PC-3 (cell line): Measurements from ENCODE around the gene GPC3. TPM values are rescaled to one million over a fixed set of nuclear protein-coding genes. Genes with fewer than 3 reads are reported as not detected.

Experiments used
- ATAC-seq: fragments of 200-7000 bp; cut with Tn5 transposase; 2 replicates; pipeline ENCODE4 v1.9.1; 2020; ENCODE audit warnings: mild to moderate bottlenecking, moderate library complexity
- BruUV-seq: library from RNA; stranded (reverse); fragments of 400-500 nt; replicated peaks from 2 replicates; lab custom pipeline; 2021; lab: Mats Ljungman, UMichigan
- CTCF ChIA-PET: fragments of 300-600 bp; sonication (Branson Sonifier 250); formaldehyde crosslinking; loops from one replicate; lab custom pipeline; 2022; ENCODE audit warnings: antibody characterized with exemption; lab: Charles Lee
- POLR2A ChIA-PET: fragments of 300-600 bp; sonication (Branson Sonifier 250); formaldehyde crosslinking; loops from one replicate; lab custom pipeline; 2022; ENCODE audit warnings: antibody characterized with exemption; ENCODE audit not compliant: unreplicated experiment; lab: Charles Lee
- DNase-seq: peaks from one replicate; pipeline ENCODE4 v3.0.0-alpha.2; 2015
- H2AFZ ChIP-seq: fragments of 300-600 bp; sonication (generic); 2 replicates; pipeline ENCODE4 v1.6.0; 2016; ENCODE audit warnings: antibody characterized with exemption, low read length
- H3F3A ChIP-seq: fragments of 300-600 bp; sonication (generic); one replicate; pipeline ENCODE4 v1.6.0; 2017; ENCODE audit warnings: antibody characterized with exemption, low read length, control low read depth, mild to moderate bottlenecking; ENCODE audit not compliant: unreplicated experiment
- H3K27ac ChIP-seq: fragments of 300-600 bp; sonication (generic); 2 replicates; pipeline ENCODE4 v1.5.1; 2016; ENCODE audit warnings: mild to moderate bottlenecking, low read length
- H3K27me3 ChIP-seq: fragments of 300-600 bp; sonication (generic); 2 replicates; pipeline ENCODE4 v1.6.1; 2016; ENCODE audit warnings: low read length, mixed read lengths
- H3K36me3 ChIP-seq: fragments of 300-600 bp; sonication (generic); 2 replicates; pipeline ENCODE4 v1.6.1; 2016; ENCODE audit warnings: low read depth, mixed run types, low read length, mixed read lengths
- H3K4me1 ChIP-seq: fragments of 300-600 bp; sonication (generic); 2 replicates; pipeline ENCODE4 v1.5.1; 2016; ENCODE audit warnings: low read length; ENCODE audit not compliant: insufficient read depth
- H3K4me2 ChIP-seq: fragments of 300-600 bp; sonication (generic); 2 replicates; pipeline ENCODE4 v1.6.0; 2016; ENCODE audit warnings: low read length
- H3K4me3 ChIP-seq: fragments of 300-600 bp; sonication (generic); 2 replicates; pipeline ENCODE4 v1.5.1; 2016; ENCODE audit warnings: mild to moderate bottlenecking, low read length, mixed read lengths
- H3K79me2 ChIP-seq: fragments of 300-600 bp; sonication (generic); 2 replicates; pipeline ENCODE4 v1.6.1; 2017; ENCODE audit warnings: low read length, mixed read lengths
- H3K9ac ChIP-seq: fragments of 300-600 bp; sonication (generic); 2 replicates; pipeline ENCODE4 v1.6.0; 2016; ENCODE audit warnings: mild to moderate bottlenecking, low read length
- H3K9me2 ChIP-seq: fragments of 300-600 bp; sonication (generic); replicated peaks from 2 replicates; pipeline ENCODE4 v1.6.1; 2016; ENCODE audit warnings: mixed run types, low read length, mixed read lengths
- H3K9me3 ChIP-seq: fragments of 300-600 bp; sonication (generic); 2 replicates; pipeline ENCODE4 v1.6.1; 2016; ENCODE audit warnings: low read length, mixed read lengths
- H4K20me1 ChIP-seq: fragments of 300-600 bp; sonication (generic); 2 replicates; pipeline ENCODE4 v1.6.1; 2016; ENCODE audit warnings: low read length, mixed read lengths
- EZH2 ChIP-seq: fragments of 300-600 bp; sonication (generic); IDR thresholded peaks from one replicate; pipeline ENCODE4 v1.6.1; 2017; ENCODE audit warnings: antibody characterized with exemption, mild to moderate bottlenecking, low read length; ENCODE audit not compliant: unreplicated experiment
- EZH2phosphoT487 ChIP-seq: fragments of 300-600 bp; sonication (generic); IDR thresholded peaks from 2 replicates; pipeline ENCODE4 v1.6.1; 2018; ENCODE audit warnings: mild to moderate bottlenecking, antibody characterized with exemption, low read length, borderline replicate concordance
- intact Hi-C: fragments of 100-400 bp; cut with micrococcal nuclease; formaldehyde crosslinking; loops from 2 replicates; pipeline ENCODE4 v1.9.0; 2023
- total RNA-seq: library from RNA; depleted of rRNA; stranded (reverse); fragments of >200 nt; gene quantifications from 2 replicates; pipeline ENCODE4 v1.2.3, GENCODE V29; 2014
- TF ChIP-seq, protein P1 (sequence below): fragments of 300-600 bp; sonication (generic); conservative IDR thresholded peaks from 2 replicates; pipeline ENCODE4 v1.5.1; 2017; ENCODE audit warnings: antibody characterized with exemption, low read depth, mild to moderate bottlenecking, low read length

Gene GPC3
- total RNA-seq, 1 experiment from 2014 or later, result not detected

DNA sequence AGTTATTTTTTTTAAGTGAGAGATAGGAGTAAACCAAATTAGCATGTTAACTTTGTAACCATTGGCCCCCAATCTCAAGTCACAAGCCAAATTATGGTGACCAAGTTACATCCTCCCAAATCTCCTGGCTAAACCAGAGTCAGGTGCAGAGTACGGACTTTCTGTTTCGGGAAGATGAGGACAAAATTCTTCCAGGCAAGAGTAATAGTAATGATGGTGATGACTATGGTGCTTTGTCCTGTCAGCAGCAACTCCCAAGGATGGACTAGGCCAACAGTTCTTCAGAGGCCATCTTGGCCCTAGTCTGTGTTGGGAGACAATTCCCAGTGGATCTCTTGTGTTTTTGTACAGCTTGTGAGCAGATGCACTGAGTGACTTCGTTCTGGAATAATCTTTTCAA is 148.8 kb downstream of the GPC3 start:
- CTCF ChIA-PET, result no interaction called here
- H3K9ac ChIP-seq, result no peak overlapping the region
- H3K79me2 ChIP-seq, result no peaks in the 10 kb centered on the region
- no peaks in the 10 kb centered on the region for H3K4me1 ChIP-seq
- no TSS peak for BruUV-seq
- H2AFZ ChIP-seq, result no peak overlapping the region
- POLR2A ChIA-PET, result no interaction called here
- no peak for TF ChIP-seq EZH2phosphoT487
- TF ChIP-seq EZH2, result no peak
- H3K36me3 ChIP-seq, result no peaks in the 10 kb centered on the region
- H3K9me2 ChIP-seq, result no peaks in the 10 kb centered on the region
- no peaks in the 10 kb centered on the region for H4K20me1 ChIP-seq
- ATAC-seq, result no peak
- H3K4me2 ChIP-seq, result no peak overlapping the region
- H3F3A ChIP-seq, result no peaks in the 10 kb centered on the region
- H3K4me3 ChIP-seq, result no peak overlapping the region
- no peak overlapping the region for H3K27ac ChIP-seq
- peaks cover 29% of the 10 kb centered on the region for H3K27me3 ChIP-seq
- no peak for DNase-seq
- intact Hi-C loops, result no loop called here
- no peaks in the 10 kb centered on the region for H3K9me3 ChIP-seq

DNA sequence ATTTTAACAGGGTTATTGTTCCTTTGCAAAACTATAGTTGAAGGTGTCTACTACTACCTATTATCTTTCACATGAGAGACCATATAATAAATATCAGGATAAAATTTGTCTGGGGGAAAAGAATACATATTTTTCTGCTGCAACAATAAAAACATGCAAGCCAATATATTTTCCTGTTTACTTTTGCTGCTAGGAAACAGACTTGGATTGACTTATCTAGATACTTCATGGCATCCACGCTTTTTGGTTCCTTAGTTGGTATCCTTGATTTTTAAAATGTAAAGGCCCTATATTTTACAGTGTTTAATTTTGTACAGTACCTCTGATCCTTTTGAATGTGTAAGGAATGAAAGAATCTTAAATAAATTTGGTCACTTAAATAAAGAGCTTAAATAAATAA is 150.6 kb downstream of the GPC3 start:
- POLR2A ChIA-PET, result no interaction called here

GRCh38 chrX:133819546-133819945 is 165.8 kb downstream of the GPC3 start:
- H3K4me3 ChIP-seq, result no peak overlapping the region
- H3K4me1 ChIP-seq, result no peaks in the 10 kb centered on the region
- no peaks in the 10 kb centered on the region for H3K9me2 ChIP-seq
- ChIA-PET POLR2A (no interaction called here), CTCF (no interaction called here)
- no peaks in the 10 kb centered on the region for H3K9me3 ChIP-seq
- no peaks in the 10 kb centered on the region for H3K36me3 ChIP-seq
- BruUV-seq, result no TSS peak
- H2AFZ ChIP-seq, result no peak overlapping the region
- H3K27ac ChIP-seq, result no peak overlapping the region
- intact Hi-C loops, result no loop called here
- TF ChIP-seq EZH2phosphoT487, result no peak
- TF ChIP-seq, protein P1, sequence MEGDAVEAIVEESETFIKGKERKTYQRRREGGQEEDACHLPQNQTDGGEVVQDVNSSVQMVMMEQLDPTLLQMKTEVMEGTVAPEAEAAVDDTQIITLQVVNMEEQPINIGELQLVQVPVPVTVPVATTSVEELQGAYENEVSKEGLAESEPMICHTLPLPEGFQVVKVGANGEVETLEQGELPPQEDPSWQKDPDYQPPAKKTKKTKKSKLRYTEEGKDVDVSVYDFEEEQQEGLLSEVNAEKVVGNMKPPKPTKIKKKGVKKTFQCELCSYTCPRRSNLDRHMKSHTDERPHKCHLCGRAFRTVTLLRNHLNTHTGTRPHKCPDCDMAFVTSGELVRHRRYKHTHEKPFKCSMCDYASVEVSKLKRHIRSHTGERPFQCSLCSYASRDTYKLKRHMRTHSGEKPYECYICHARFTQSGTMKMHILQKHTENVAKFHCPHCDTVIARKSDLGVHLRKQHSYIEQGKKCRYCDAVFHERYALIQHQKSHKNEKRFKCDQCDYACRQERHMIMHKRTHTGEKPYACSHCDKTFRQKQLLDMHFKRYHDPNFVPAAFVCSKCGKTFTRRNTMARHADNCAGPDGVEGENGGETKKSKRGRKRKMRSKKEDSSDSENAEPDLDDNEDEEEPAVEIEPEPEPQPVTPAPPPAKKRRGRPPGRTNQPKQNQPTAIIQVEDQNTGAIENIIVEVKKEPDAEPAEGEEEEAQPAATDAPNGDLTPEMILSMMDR, result no peak
- no peak for TF ChIP-seq EZH2
- H3K9ac ChIP-seq, result no peak overlapping the region
- DNase-seq (no peak), ATAC-seq (no peak)
- no peaks in the 10 kb centered on the region for H3K79me2 ChIP-seq
- no peak overlapping the region for H3K4me2 ChIP-seq
- H3K27me3 ChIP-seq, result peaks cover 27% of the 10 kb centered on the region
- H3F3A ChIP-seq, result no peaks in the 10 kb centered on the region
- H4K20me1 ChIP-seq, result no peaks in the 10 kb centered on the region

More for the DNA sequence above, 150.6 kb downstream of the GPC3 start:
- Histone ChIP-seq H3K4me2 (no peak overlapping the region), H3K9ac (no peak overlapping the region), H3F3A (no peaks in the 10 kb centered on the region), H3K4me1 (no peaks in the 10 kb centered on the region), H3K9me3 (no peaks in the 10 kb centered on the region), H3K4me3 (no peak overlapping the region), H2AFZ (no peak overlapping the region), H3K36me3 (no peaks in the 10 kb centered on the region), H3K27ac (no peak overlapping the region), H4K20me1 (no peaks in the 10 kb centered on the region), H3K79me2 (no peaks in the 10 kb centered on the region), H3K9me2 (no peaks in the 10 kb centered on the region), H3K27me3 (peaks cover 29% of the 10 kb centered on the region)
- no TSS peak for BruUV-seq
- CTCF ChIA-PET, result no interaction called here
- ATAC-seq, result no peak
- intact Hi-C loops, result no loop called here
- no peak for TF ChIP-seq EZH2phosphoT487
- TF ChIP-seq, protein P1, result no peak
- TF ChIP-seq EZH2, result no peak
- no peak for DNase-seq
